ENCODE measurements around the gene DAB2IP. TPM values are rescaled to one million over a fixed set of nuclear protein-coding genes. Genes with fewer than 3 reads are reported as not detected.

The DAB2IP gene
- total and polyA plus RNA-seq, 8 donors: 17.5 to 303 (median 45.6) TPM

DNA sequence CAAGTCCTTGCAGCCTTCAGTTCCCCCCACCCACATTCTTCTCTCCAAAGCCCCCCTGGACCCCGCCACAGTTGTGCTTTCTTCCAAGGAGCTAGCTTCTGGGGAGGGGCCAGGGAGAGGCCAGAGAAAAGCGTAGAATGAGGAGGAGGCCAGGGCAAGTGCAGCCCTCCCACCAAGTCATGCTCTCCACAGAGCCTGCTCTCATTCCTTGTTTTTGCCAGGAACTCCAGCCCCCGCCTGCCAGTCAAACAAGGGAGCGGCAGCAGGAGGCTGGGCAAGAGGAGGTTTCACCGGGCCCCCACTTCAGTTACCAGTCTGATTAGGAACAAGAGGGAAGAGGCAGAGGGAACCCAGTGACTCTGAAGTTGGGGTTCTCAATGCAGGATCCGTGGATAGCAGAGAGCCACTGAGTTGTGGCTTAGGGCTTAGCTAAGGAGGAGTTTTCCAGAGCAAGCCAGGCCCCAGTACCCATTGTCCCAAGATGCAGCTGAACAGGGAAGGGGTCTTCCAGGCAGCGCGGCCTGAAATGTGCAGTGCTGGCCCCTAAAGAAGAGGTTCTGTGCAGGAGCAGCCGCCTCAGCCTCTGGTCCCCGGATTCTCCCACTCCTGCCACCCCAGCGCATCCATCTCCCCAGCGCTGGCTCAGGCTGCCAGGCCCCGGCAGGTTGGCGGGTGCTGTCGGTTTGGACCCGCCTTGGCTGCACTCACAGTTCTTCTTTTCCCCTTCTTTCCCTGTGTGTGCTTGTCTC lies 120.6 kb downstream of the DAB2IP start:
- TF ChIP-seq POLR2AphosphoS5 (IDR thresholded peaks at IDR 0.05) (no peak), POLR2A (IDR thresholded peaks at IDR 0.05) (no peak), EP300 (IDR thresholded peaks at IDR 0.05) (no peak)
- TF ChIP-seq, protein P1, sequence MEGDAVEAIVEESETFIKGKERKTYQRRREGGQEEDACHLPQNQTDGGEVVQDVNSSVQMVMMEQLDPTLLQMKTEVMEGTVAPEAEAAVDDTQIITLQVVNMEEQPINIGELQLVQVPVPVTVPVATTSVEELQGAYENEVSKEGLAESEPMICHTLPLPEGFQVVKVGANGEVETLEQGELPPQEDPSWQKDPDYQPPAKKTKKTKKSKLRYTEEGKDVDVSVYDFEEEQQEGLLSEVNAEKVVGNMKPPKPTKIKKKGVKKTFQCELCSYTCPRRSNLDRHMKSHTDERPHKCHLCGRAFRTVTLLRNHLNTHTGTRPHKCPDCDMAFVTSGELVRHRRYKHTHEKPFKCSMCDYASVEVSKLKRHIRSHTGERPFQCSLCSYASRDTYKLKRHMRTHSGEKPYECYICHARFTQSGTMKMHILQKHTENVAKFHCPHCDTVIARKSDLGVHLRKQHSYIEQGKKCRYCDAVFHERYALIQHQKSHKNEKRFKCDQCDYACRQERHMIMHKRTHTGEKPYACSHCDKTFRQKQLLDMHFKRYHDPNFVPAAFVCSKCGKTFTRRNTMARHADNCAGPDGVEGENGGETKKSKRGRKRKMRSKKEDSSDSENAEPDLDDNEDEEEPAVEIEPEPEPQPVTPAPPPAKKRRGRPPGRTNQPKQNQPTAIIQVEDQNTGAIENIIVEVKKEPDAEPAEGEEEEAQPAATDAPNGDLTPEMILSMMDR (IDR thresholded peaks at IDR 0.05): no peak
- no peak for DNase-seq
- peaks cover 68 to 100% (median 100%) of the 10 kb centered on the region in 4 donors for H3K36me3 ChIP-seq
- no peaks in the 10 kb centered on the region for H3K27me3 ChIP-seq
- peak overlapping the region in 2 of 5 donors; percentile 20 to 41 for H3K27ac ChIP-seq
- intact Hi-C loops (cut with DNase I; ENCODE audit: low total_unique reads): no loop called here
- H3K4me1 ChIP-seq: peaks cover 0 to 17% (median 11%) of the 10 kb centered on the region in 4 donors
- H3K4me3 ChIP-seq: no peak overlapping the region
- no peaks in the 10 kb centered on the region for H3K9me3 ChIP-seq
- 82 to 89% (median 85%) methylated on average over 13 to 16 of the region's 16 CpGs for WGBS, 5 donors

DNA sequence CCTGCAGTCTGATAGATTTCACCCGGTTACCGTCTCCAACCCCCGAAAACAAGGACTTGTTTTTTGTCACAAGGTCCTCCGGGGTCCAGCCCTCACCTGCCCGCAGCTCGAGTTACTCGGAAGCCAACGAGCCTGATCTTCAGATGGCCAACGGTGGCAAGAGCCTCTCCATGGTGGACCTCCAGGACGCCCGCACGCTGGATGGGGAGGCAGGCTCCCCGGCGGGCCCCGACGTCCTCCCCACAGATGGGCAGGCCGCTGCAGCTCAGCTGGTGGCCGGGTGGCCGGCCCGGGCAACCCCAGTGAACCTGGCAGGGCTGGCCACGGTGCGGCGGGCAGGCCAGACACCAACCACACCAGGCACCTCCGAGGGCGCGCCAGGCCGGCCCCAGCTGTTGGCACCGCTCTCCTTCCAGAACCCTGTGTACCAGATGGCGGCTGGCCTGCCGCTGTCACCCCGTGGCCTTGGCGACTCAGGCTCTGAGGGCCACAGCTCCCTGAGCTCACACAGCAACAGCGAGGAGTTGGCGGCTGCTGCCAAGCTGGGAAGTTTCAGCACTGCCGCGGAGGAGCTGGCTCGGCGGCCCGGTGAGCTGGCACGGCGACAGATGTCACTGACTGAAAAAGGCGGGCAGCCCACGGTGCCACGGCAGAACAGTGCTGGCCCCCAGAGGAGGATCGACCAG lies 121.3 kb downstream of the DAB2IP start:
- DNase-seq: peak in 1 of 2 donors; percentile 88
- Histone ChIP-seq H3K27ac (peak overlapping the region in 1 of 5 donors; percentile 28), H3K27me3 (no peaks in the 10 kb centered on the region), H3K4me3 (no peak overlapping the region), H3K9me3 (no peaks in the 10 kb centered on the region), H3K36me3 (peaks cover 62 to 100% (median 100%) of the 10 kb centered on the region in 4 donors), H3K4me1 (peaks cover 0 to 17% (median 11%) of the 10 kb centered on the region in 4 donors)
- TF ChIP-seq POLR2A (IDR thresholded peaks at IDR 0.05) (no peak), EP300 (IDR thresholded peaks at IDR 0.05) (no peak), POLR2AphosphoS5 (IDR thresholded peaks at IDR 0.05) (no peak)
- TF ChIP-seq, protein P1 (IDR thresholded peaks at IDR 0.05): no peak
- WGBS, 5 donors: 76 to 89% (median 87%) methylated on average over 17 to 45 of the region's 45 CpGs
- intact Hi-C loops (cut with DNase I; ENCODE audit: low total_unique reads): no loop called here

DNA sequence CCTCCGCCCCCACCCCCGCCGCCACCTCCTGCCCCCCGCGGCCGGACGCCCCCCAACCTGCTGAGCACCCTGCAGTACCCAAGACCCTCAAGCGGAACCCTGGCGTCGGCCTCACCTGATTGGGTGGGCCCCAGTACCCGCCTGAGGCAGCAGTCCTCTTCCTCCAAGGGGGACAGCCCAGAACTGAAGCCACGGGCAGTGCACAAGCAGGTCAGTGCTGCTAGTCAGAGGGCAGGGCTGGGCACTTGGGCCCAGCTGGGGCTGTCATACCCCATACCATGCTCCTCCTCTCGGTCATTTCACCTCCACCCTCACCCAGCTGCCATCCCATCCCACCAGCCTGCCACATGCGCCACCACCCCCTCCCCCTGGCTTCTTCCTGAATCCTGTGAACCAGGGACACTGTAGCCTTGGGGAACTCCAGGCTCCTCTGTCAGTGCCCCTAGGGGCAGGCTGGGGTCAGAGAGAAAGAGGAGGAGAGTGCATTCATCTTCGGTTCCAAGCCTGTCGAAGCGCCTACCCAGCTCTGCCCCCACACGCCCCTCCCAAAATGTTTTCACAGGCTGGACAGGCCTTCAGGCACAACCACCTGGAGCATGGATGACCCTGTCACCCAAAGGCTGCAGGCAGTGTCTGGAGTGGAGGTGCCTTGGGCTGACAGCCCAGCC lies 122.0 kb downstream of the DAB2IP start:
- TF ChIP-seq, protein P1 (IDR thresholded peaks at IDR 0.05): no peak
- no peak for TF ChIP-seq POLR2AphosphoS5 (IDR thresholded peaks at IDR 0.05)
- no peak for TF ChIP-seq EP300 (IDR thresholded peaks at IDR 0.05)
- no peak for TF ChIP-seq POLR2A (IDR thresholded peaks at IDR 0.05)
- 90 to 94% (median 93%) methylated on average over 10 to 18 of the region's 18 CpGs for WGBS, 5 donors
- Histone ChIP-seq H3K36me3 (peaks cover 58 to 100% (median 100%) of the 10 kb centered on the region in 4 donors), H3K27ac (no peak overlapping the region), H3K4me3 (no peak overlapping the region), H3K9me3 (peaks cover 0 to 6% (median 0%) of the 10 kb centered on the region in 4 donors), H3K27me3 (no peaks in the 10 kb centered on the region), H3K4me1 (peaks cover 0 to 17% (median 13%) of the 10 kb centered on the region in 4 donors)
- DNase-seq: no peak
- intact Hi-C loops (cut with DNase I; ENCODE audit: low total_unique reads): no loop called here

Data from stomach (tissue), 9 donors.